NK-92 (cell line): Measurements from ENCODE around the gene MAP4K5.

Experiments used
- DNase-seq: peaks from one replicate; lab custom pipeline; 2025; ENCODE audit not compliant: unreplicated experiment; lab: John Stamatoyannopoulos, UW

MAP4K5 gene

GRCh38 chr14:50403419-50403818, 128.9 kb downstream of the MAP4K5 start:
- DNase-seq, result no peak

- DNase-seq, result no peak
Measured at GRCh38 chr14:50402965-50403364, 129.4 kb downstream of the MAP4K5 start.

GRCh38 chr14:50400461-50400860, 131.9 kb downstream of the MAP4K5 start:
- no peak for DNase-seq

- DNase-seq, result no peak
Measured at GRCh38 chr14:50399251-50400032, 132.9 kb downstream of the MAP4K5 start.

- no peak for DNase-seq
Measured at GRCh38 chr14:50398189-50398580, 134.2 kb downstream of the MAP4K5 start.

GRCh38 chr14:50397390-50398188, 134.8 kb downstream of the MAP4K5 start:
- DNase-seq, result no peak

GRCh38 chr14:50396631-50397389, 135.6 kb downstream of the MAP4K5 start, which contains the start of gene CDKL1:
CDKL1 (minus strand) TSS chr14:50396881; CDS start chr14:50395868, 1,013 bp downstream.
- no peak for DNase-seq

GRCh38 chr14:50395448-50395847, 136.9 kb downstream of the MAP4K5 start:
- DNase-seq, result no peak

- DNase-seq, result no peak
Measured at GRCh38 chr14:50394713-50395112, 137.7 kb downstream of the MAP4K5 start.

- no peak for DNase-seq
Measured at GRCh38 chr14:50389668-50390441, 142.5 kb downstream of the MAP4K5 start.

- no peak for DNase-seq
Measured at GRCh38 chr14:50388256-50388931, 144.0 kb downstream of the MAP4K5 start.

- DNase-seq, result no peak
Measured at GRCh38 chr14:50387548-50387947, 144.8 kb downstream of the MAP4K5 start.

- no peak for DNase-seq
Measured at GRCh38 chr14:50383618-50384225, 148.6 kb downstream of the MAP4K5 start.

- DNase-seq, result no peak
Measured at GRCh38 chr14:50381823-50382287, 150.5 kb downstream of the MAP4K5 start.

GRCh38 chr14:50381008-50381407, 151.4 kb downstream of the MAP4K5 start:
- DNase-seq, result no peak

GRCh38 chr14:50380455-50380854, 151.9 kb downstream of the MAP4K5 start:
- DNase-seq, result no peak

- no peak for DNase-seq
Measured at GRCh38 chr14:50379563-50379962, 152.8 kb downstream of the MAP4K5 start.

- DNase-seq, result no peak
Measured at GRCh38 chr14:50377550-50378085, 154.8 kb downstream of the MAP4K5 start.

GRCh38 chr14:50375760-50376159, 156.6 kb downstream of the MAP4K5 start:
- DNase-seq, result no peak
